Thyroid gland (tissue), 4 donors: ENCODE measurements around the gene ADAMTS17. TPM values are rescaled to one million over a fixed set of nuclear protein-coding genes. Genes with fewer than 3 reads are reported as not detected.

Experiments
- DNase-seq, 2 donors: peaks; one replicate each; pipeline ENCODE4 v3.0.0-alpha.2; 2019
- H3K27ac ChIP-seq, 3 donors: fragments of 200-600 bp; sonication (generic); 1 replicate in 2 of 3; 2 replicates in 1 of 3; pipeline ENCODE4 v1.5.1; 2016 to 2019; ENCODE audit warnings: mild to moderate bottlenecking in 1 of 3, moderate library complexity in 1 of 3
- H3K27me3 ChIP-seq: fragments of 200-600 bp; sonication (generic); one replicate; pipeline ENCODE4 v1.5.1; 2019
- H3K36me3 ChIP-seq, 2 donors: fragments of 200-600 bp; sonication (generic); one replicate each; pipeline ENCODE4 v1.5.1; 2016 to 2019
- H3K4me1 ChIP-seq, 2 donors: fragments of 200-600 bp; sonication (generic); one replicate each; pipeline ENCODE4 v1.5.1; 2017 to 2019
- H3K4me3 ChIP-seq, 3 donors: fragments of 200-600 bp; sonication (generic); replicated peaks in 1 of 3; 1 replicate in 2 of 3; 2 replicates in 1 of 3; pipeline ENCODE4 v1.5.1; 2016; ENCODE audit warnings: mild to moderate bottlenecking in 1 of 3
- H3K9me3 ChIP-seq: fragments of 200-600 bp; sonication (generic); one replicate; pipeline ENCODE4 v1.5.1; 2017
- POLR2A ChIP-seq, 2 donors: fragments of 450-650 bp; IDR thresholded peaks; one replicate each; pipeline ENCODE4 v1.6.1; 2017; ENCODE audit warnings: antibody characterized with exemption in 2 of 2, mild to moderate bottlenecking in 2 of 2, moderate library complexity in 1 of 2
- WGBS, 2 donors: methylation state at CpG; one replicate each; pipeline ENCODE4 v1.1.5; 2017; 5-methylcytosine and 5-hydroxymethylcytosine counted together
- intact Hi-C: fragments of 100-400 bp; cut with DNase I; formaldehyde crosslinking; loops from one replicate; pipeline ENCODE4 v1.15.1; 2023
- total RNA-seq, 4 donors: library from RNA; depleted of rRNA; stranded (reverse); fragments of >200 nt; gene quantifications; one replicate each; pipeline ENCODE4 v1.2.3, GENCODE V29; 2016
- TF ChIP-seq, protein P1 (sequence below), 6 experiments: fragments of 200-600 bp in 3 of 6; fragments of 450-650 bp in 3 of 6; sonication (generic) in 3 of 6; IDR thresholded peaks; one replicate each; pipeline ENCODE4 v1.5.1; 2016 to 2019; ENCODE audit warnings: antibody characterized with exemption in 6 of 6, mild to moderate bottlenecking in 2 of 6, inconsistent platforms in 1 of 6, moderate library complexity in 1 of 6

Gene ADAMTS17
- total RNA-seq, 4 donors from 2014 or later, result 3.5 to 667 (median 5.3) TPM

DNA sequence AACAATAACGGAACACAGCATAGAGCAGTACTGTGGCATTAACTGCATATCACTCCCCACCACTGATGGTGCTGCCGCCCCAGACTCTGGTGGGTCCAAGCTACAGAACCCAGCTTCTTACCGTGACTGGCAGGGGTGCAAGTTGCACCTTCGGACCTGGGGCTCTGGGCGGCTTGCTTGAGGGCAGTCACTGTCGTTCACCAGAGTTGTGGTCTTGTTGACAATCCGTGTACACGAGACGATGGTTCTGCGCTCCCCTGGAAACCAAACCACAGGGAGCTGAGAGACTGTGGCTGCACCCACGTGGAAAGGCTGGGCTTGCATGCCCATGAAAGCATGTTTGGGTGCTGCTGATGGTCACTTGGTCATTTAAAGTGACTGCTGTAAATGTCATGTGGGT is 293.0 kb downstream of the ADAMTS17 start:
- 94 to 95% methylated on average over 11 of the region's 11 CpGs for WGBS, 2 donors
- no peaks in the 10 kb centered on the region for H3K36me3 ChIP-seq
- TF ChIP-seq, protein P1, sequence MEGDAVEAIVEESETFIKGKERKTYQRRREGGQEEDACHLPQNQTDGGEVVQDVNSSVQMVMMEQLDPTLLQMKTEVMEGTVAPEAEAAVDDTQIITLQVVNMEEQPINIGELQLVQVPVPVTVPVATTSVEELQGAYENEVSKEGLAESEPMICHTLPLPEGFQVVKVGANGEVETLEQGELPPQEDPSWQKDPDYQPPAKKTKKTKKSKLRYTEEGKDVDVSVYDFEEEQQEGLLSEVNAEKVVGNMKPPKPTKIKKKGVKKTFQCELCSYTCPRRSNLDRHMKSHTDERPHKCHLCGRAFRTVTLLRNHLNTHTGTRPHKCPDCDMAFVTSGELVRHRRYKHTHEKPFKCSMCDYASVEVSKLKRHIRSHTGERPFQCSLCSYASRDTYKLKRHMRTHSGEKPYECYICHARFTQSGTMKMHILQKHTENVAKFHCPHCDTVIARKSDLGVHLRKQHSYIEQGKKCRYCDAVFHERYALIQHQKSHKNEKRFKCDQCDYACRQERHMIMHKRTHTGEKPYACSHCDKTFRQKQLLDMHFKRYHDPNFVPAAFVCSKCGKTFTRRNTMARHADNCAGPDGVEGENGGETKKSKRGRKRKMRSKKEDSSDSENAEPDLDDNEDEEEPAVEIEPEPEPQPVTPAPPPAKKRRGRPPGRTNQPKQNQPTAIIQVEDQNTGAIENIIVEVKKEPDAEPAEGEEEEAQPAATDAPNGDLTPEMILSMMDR (IDR thresholded peaks at IDR 0.05), result no peak
- TF ChIP-seq POLR2A (IDR thresholded peaks at IDR 0.05), result no peak
- no peak overlapping the region for H3K27ac ChIP-seq
- H3K4me3 ChIP-seq, result no peak overlapping the region
- no peaks in the 10 kb centered on the region for H3K9me3 ChIP-seq
- H3K27me3 ChIP-seq, result no peaks in the 10 kb centered on the region
- DNase-seq, result no peak
- peaks cover 0 to under 1% of the 10 kb centered on the region in 2 donors for H3K4me1 ChIP-seq
- intact Hi-C loops, result no loop called here

DNA sequence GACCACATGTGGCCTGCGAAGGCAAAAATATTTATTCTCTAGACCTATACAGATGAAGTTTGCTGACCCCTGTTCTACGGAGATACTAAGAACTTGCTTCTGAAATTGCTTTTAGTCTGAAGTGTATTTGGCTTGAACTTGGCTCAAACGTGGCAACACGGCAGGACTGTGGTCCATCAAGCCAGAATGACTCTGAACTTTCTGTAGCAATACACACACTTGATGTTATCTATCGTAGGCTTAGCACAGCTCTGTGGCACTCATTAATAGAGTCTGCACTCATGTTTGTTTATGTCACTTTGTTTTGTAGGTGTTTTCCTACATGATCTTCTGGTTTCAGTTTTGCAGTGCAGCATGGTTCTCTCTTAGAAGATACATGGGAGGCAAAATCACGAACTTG is 298.1 kb downstream of the ADAMTS17 start:
- peaks cover 0 to 8% of the 10 kb centered on the region in 2 donors for H3K4me1 ChIP-seq
- intact Hi-C loops, result no loop called here
- no peaks in the 10 kb centered on the region for H3K9me3 ChIP-seq
- H3K36me3 ChIP-seq, result no peaks in the 10 kb centered on the region
- no peak overlapping the region for H3K4me3 ChIP-seq
- WGBS, 2 donors, result 89 to 91% methylated on average over 6 of the region's 6 CpGs
- no peak for DNase-seq
- no peak overlapping the region for H3K27ac ChIP-seq
- no peaks in the 10 kb centered on the region for H3K27me3 ChIP-seq
- TF ChIP-seq, protein P1 (IDR thresholded peaks at IDR 0.05), result no peak
- no peak for TF ChIP-seq POLR2A (IDR thresholded peaks at IDR 0.05)

DNA sequence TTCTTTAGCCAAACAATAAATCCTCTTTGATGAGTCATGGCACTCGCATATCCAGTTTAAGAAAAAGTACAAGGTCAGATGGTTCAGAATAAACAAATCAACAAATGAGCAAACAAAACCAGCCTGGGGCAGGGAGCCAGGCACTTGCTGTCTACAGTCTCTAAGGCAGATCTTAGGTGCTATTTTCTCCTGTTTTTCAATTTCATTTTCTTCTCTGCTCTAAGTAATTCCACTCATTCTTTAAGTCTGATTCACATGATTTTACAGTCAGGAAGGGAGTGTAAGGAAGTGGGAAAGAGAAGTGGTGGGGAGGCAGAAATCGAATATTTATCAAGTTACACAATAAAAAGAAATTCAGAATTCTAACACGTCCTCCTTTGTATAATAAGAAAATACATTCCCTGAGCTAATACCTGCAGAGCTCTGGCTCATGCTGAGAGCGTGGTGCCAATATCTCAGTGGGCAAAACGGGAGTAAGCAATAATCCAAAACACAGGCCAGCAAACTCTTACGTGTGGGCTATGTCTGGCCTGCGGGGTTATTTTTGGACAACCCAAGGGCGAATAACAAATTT is 298.6 kb downstream of the ADAMTS17 start:
- Histone ChIP-seq H3K4me3 (no peak overlapping the region), H3K36me3 (no peaks in the 10 kb centered on the region), H3K27me3 (no peaks in the 10 kb centered on the region), H3K27ac (no peak overlapping the region), H3K9me3 (no peaks in the 10 kb centered on the region), H3K4me1 (peaks cover 0 to 8% of the 10 kb centered on the region in 2 donors)
- WGBS, 2 donors, result 87 to 89% methylated on average over 8 of the region's 8 CpGs
- no peak for TF ChIP-seq POLR2A (IDR thresholded peaks at IDR 0.05)
- TF ChIP-seq, protein P1 (IDR thresholded peaks at IDR 0.05), result no peak
- intact Hi-C loops, result no loop called here
- DNase-seq, result no peak

DNA sequence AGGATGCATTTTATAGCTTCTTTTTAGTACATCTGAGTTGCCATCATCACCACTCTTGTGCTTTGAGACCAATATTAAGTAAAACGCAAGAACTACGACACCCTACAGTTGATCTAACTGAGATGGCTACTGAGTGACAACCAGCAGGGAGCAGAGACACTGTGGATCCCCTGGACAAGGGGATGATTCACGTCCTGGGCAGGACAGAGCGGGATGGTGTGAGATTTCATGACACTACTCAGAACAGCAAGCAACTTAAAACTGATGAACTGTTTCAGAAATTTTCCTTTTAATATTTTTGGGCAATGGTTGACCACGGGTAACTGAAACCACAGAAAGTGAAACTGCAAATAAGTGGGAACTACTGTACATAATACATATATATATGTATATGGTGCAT is 299.2 kb downstream of the ADAMTS17 start:
- H3K4me1 ChIP-seq, result peaks cover 0 to 8% of the 10 kb centered on the region in 2 donors
- H3K27ac ChIP-seq, result no peak overlapping the region
- intact Hi-C loops, result no loop called here
- no peak for DNase-seq
- no peak for TF ChIP-seq POLR2A (IDR thresholded peaks at IDR 0.05)
- TF ChIP-seq, protein P1 (IDR thresholded peaks at IDR 0.05), result no peak
- no peak overlapping the region for H3K4me3 ChIP-seq
- no peaks in the 10 kb centered on the region for H3K9me3 ChIP-seq
- 92 to 96% methylated on average over 5 of the region's 5 CpGs for WGBS, 2 donors
- no peaks in the 10 kb centered on the region for H3K36me3 ChIP-seq
- H3K27me3 ChIP-seq, result no peaks in the 10 kb centered on the region

DNA sequence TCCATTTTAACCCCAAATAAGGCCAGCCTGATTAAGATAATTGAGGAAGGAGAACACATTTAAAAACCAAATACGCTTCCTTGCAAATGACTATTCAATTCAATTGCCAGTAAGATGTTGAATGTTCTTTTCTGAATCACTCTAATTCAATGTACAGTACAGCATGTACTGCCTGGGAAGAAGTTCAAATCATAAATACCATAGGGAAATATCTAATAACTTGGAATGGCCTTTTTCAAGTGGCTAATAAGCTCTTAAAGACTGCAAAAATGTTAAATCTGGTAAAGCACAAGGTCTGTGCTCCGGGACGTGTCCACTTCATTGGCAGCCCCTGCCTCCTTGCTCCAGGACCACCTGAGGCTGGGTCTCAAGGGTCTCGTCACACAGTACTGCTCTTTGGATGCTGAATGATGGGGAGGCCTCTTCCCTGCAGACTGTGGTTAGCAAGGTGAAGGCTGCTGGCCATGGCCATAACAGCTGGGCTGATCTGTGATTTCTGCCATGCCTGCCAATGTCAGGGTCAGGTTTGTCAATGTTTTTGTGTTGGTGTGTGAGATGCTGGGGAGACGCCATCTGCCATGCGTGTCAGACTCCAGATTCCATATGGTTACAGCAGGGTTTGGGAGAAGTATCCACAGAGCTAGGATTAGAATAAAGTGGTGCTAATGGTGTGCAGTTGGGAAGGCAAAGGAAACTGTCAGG is 300.5 kb downstream of the ADAMTS17 start:
- intact Hi-C loops, result no loop called here
- H3K36me3 ChIP-seq, result no peaks in the 10 kb centered on the region
- WGBS, 2 donors, result 96 to 98% methylated on average over 6 of the region's 6 CpGs
- H3K27ac ChIP-seq, result no peak overlapping the region
- no peaks in the 10 kb centered on the region for H3K9me3 ChIP-seq
- no peak overlapping the region for H3K4me3 ChIP-seq
- H3K27me3 ChIP-seq, result no peaks in the 10 kb centered on the region
- peaks cover 0 to 8% of the 10 kb centered on the region in 2 donors for H3K4me1 ChIP-seq
- no peak for TF ChIP-seq POLR2A (IDR thresholded peaks at IDR 0.05)
- TF ChIP-seq, protein P1 (IDR thresholded peaks at IDR 0.05), result no peak
- no peak for DNase-seq
